H1 (cell line): ENCODE measurements around the gene CPNE4.

Source experiments
- ASH2L ChIP-seq: fragments of 200-600, 300-600 bp; sonication (generic); IDR thresholded peaks from one replicate; pipeline ENCODE4 v1.7.1; 2017; ENCODE audit warnings: low read length
- ATF3 ChIP-seq: IDR thresholded peaks from 2 replicates; pipeline ENCODE4 v1.6.1; 2011; ENCODE audit warnings: low read depth, mild to moderate bottlenecking, low read length; ENCODE audit not compliant: insufficient read depth
- CEBPB ChIP-seq: IDR thresholded peaks from 2 replicates; pipeline ENCODE4 v1.6.1; 2012; ENCODE audit warnings: low read depth, low read length
- CTCF ChIP-seq, 3 experiments: IDR thresholded peaks; 1 replicate in 2 of 3; 2 replicates in 1 of 3; pipeline versions ENCODE4 v1.5.1 to v1.6.1; 2011; ENCODE audit warnings: low read length in 3 of 3, mild to moderate bottlenecking in 3 of 3, inconsistent platforms in 2 of 3, low read depth in 1 of 3, moderate library complexity in 1 of 3; ENCODE audit not compliant: insufficient read depth in 1 of 3; ENCODE audit errors: control extremely low read depth in 1 of 3
- EGR1 ChIP-seq: IDR thresholded peaks from 2 replicates; pipeline ENCODE4 v1.6.1; 2011; ENCODE audit warnings: low read depth, low read length, borderline replicate concordance
- EZH2 ChIP-seq: fragments of 200-600 bp; sonication (generic); IDR thresholded peaks from 2 replicates; pipeline ENCODE4 v1.7.1; 2012; ENCODE audit warnings: low read depth, mild to moderate bottlenecking, moderate library complexity, low read length, inconsistent platforms; ENCODE audit not compliant: severe bottlenecking
- PHF8 ChIP-seq: fragments of 200-600 bp; sonication (generic); conservative IDR thresholded peaks from 2 replicates; pipeline ENCODE4 v1.7.1; 2012; ENCODE audit warnings: low read depth, mild to moderate bottlenecking, inconsistent platforms, low read length, moderate library complexity
- POLR2AphosphoS5 ChIP-seq: IDR thresholded peaks from 2 replicates; pipeline ENCODE4 v1.6.1; 2011; ENCODE audit warnings: low read depth, low read length
- SIX5 ChIP-seq: IDR thresholded peaks from 2 replicates; pipeline ENCODE4 v1.6.1; 2011; ENCODE audit warnings: mild to moderate bottlenecking, low read depth, low read length
- YY1 ChIP-seq: IDR thresholded peaks from 2 replicates; pipeline ENCODE4 v1.6.1; 2011; ENCODE audit warnings: low read depth, mild to moderate bottlenecking, low read length
- ZNF274 ChIP-seq: IDR thresholded peaks from 2 replicates; pipeline ENCODE4 v1.7.0; 2012; ENCODE audit warnings: low read length, borderline replicate concordance; ENCODE audit errors: extremely low read depth

- no peak for TF ChIP-seq CTCF (IDR thresholded peaks at IDR 0.05; ENCODE audit: control extremely low read depth in 1 of 3, insufficient read depth in 1 of 3, low read depth in 1 of 3, low read length in 3 of 3)
- TF ChIP-seq POLR2AphosphoS5 = no peak
- no peak for TF ChIP-seq EZH2
- TF ChIP-seq ATF3 = no peak
- TF ChIP-seq CEBPB = no peak
- TF ChIP-seq ASH2L = no peak
- TF ChIP-seq YY1 = no peak
- no peak for TF ChIP-seq PHF8
- TF ChIP-seq EGR1 = no peak
- no peak for TF ChIP-seq SIX5
- no peak for TF ChIP-seq ZNF274
These were observed 529.4 kb downstream of the CPNE4 start for GRCh38 chr3:131505421-131505820.
